SKM-1 treated with dmso at 0.1 percent for 144 hours (cell line): ENCODE data around the gene SAE1.

ENCODE experiments used
- DNase-seq: peaks from one replicate; lab custom pipeline; 2025; ENCODE audit not compliant: unreplicated experiment; lab: John Stamatoyannopoulos, UW

Gene SAE1

DNA sequence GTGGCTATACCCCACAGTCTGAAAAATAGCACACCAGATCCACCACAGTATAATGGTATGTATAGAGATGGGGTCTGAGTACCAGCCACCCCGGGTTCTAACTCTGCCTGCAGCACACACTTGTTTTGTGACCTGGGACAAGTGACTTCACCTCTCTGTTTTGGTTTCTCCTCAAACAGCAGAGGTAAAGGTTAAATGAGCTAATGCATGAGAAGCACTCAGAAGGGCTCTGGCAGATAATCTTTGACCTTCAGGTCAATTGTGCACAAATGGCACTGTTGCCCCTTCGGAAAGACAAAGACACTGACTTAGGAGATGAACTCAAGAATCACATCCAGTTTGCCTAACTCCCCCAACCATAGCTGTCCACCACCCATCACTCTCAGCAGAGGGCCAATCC lies 24.8 kb upstream of the SAE1 start:
- no peak for DNase-seq

DNA sequence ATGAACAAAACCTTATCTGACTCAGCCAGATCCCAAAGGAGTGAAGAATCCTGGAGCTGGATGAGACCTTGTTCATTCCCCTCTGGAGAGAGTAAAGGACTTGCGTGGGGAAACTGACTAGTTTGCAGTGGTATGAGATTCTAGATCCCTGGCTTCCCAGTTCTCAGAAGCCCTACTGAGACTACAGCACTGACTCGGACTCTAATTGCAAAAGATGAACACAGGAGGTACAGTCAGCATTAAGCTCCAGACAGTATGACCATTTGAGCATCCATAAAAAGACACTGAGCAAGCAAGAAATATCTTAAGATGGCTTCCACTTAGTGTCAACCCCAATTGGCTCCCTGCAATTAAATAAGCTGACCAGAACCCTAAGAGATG lies 23.8 kb upstream of the SAE1 start:
- no peak for DNase-seq

DNA sequence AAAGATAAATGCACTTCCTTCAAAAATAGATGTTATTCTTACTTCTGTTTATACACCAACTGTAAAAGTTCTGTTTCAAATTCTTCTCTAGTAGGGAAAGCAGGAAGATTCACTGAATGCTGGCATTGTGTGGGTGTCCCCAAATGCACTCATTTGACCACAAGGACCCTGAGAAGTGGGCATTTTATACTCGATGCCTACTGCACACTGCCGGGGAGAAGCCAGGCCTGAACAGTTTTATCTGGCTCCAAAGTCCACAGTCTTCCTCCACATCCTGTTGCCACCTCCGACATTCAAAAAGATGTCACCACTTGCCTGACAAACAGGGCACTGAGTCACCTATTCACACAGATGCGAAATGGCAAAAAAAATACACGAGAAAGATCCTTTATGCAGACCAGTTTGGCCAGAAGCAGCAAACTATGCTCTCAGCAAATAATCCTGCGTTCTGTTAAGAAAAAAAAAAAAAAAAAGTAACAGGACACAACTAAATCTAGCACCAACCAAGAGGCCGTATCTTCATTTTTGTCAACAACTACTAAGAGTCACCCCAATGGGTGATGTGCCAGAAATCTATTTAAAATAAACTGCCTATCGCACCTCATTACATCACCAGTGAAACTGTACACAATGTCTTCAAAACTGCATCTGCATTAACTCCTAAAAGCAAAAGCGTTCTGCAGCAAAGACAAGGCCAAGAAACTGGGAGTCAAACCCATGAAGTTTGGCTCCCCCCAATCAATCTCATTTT lies 23.3 kb upstream of the SAE1 start:
- no peak for DNase-seq

GRCh38 chr19:47107953-47108746 lies 22.5 kb upstream of the SAE1 start:
- no peak for DNase-seq

DNA sequence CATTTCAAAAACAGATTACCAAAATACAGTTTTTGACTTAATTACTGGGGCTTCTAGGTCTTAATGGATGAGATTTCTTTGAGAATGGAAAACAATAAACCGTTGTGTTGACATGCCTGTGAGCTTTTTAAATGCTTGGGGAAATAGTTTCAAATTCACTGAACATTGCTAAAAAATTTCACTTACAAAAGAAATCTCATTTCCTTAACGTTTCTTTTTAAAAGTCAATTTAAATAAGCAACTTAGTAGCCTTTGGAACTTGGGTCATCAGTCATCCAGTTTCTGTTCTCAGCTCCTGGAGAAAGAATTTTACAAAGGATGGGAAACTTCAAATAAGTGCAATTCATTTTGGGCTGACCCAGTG lies 21.5 kb upstream of the SAE1 start:
- DNase-seq: no peak

GRCh38 chr19:47109541-47110375 lies 20.9 kb upstream of the SAE1 start:
- DNase-seq: no peak

- no peak for DNase-seq
Measured at GRCh38 chr19:47110521-47111005, 20.1 kb upstream of the SAE1 start.

GRCh38 chr19:47111006-47111621 lies 19.5 kb upstream of the SAE1 start:
- no peak for DNase-seq

DNA sequence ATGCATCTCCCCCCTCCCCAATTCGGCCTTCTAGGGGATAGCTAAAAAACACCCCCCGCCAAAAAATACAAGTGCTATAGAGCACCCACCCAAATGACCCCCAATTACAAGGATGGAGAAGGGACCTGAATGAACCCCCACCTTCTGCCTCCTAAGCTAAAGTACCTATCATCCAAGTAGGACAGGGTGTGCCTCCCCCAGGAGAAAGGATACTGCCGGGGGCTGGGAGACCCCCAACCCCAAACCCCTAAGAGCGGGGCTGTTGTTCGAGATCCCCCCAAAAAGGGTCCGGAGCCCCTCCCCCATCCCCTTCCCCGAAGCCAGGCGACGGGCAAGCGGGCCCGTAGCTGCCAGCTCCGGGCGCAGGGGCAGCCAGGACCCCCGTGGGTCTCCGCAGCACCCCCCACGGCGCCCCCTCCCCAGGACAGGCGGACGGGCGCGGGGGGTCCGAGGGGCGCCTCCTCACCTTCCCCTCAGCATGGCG lies 18.9 kb upstream of the SAE1 start:
- DNase-seq: no peak

DNA sequence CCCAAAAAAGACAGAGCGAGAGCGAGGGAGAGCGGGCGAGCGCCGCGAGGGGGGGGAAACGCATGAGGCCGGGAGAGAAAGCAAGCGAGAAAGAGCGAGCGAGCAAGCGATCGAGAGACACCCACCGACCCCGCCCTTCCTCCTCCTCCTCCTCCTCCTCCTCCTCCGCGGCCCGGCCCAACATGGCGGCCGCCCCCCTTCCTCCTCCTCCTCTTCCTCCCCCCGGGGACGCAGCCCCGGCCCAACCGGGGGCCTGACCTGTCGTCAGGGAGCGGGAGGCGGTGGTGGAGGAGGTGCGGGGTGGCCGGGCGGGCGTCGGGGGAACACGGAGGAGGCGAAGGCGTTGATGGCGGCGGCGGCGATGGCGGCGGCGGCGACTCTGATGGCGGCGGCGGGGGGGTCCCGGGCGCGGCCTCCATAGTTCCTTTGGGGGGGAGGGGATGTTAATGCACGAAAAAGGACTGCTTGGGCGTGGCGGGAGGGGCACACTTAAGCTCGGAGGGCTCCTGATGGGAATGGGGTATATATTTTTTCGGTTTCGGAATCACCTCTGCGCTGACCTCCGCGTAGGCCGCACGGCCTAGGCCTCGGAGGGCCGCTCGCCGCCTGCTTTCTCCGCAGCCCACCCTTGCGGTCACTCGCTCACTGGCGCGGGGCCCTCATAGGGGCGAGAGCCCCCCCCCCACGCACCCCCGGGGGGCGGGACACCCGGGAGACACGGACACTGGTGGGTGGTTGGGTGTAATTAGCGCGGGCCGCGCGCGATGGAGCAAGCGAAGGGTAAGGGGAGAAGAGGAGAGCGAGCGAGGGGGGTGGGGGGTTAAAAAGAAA lies 18.3 kb upstream of the SAE1 start:
- peak; percentile 57 for DNase-seq

DNA sequence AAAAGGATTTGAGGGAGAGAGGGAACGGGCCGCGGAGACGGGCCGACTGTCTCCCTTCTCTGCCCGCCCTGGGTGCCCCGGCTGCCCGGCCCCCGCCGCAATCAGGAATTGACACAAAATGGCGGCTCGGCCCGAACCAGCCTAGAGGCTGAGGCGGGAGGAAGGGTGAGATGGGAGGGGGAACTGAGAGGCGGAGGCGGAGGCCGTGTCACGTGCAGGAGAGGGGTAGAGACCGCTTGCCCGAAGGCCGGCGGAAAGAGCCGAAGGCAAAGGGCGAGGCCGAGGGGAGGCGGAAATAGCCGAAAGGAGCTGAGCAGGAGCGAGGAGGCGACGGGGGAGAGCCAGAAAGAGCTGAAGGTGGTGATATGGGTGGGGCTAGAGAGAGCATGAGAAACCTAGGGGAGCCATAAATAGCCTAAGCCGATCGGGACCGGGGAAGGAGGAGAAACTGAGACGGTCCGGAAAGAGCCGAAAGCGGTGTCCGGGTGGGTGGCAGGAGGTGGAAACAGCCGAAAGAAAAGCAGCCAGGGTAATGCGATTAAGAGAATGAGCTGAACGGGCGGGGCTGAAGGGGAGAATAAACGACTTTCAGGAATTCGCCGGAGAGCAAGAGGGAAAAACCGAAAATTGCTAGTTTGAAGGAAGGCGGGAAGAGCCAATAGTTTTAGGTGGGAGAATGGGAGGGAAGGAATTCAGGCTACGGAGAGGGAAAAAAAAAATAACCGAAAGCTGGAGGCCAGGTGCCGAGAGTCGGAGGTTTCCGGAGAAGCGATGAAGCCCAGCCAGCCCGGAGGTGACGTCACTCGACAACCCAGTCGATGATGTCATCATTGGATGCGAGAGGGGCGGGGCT lies 17.4 kb upstream of the SAE1 start, which contains the start of gene ZC3H4:
Gene ZC3H4, minus strand, starts transcription at position 780 of the 853 bp plus-strand sequence. CDS start 1,192 bp downstream, outside the sequence.
- DNase-seq: peak; percentile 94

- no peak for DNase-seq
Measured at GRCh38 chr19:47113850-47114651, 16.6 kb upstream of the SAE1 start.

DNA sequence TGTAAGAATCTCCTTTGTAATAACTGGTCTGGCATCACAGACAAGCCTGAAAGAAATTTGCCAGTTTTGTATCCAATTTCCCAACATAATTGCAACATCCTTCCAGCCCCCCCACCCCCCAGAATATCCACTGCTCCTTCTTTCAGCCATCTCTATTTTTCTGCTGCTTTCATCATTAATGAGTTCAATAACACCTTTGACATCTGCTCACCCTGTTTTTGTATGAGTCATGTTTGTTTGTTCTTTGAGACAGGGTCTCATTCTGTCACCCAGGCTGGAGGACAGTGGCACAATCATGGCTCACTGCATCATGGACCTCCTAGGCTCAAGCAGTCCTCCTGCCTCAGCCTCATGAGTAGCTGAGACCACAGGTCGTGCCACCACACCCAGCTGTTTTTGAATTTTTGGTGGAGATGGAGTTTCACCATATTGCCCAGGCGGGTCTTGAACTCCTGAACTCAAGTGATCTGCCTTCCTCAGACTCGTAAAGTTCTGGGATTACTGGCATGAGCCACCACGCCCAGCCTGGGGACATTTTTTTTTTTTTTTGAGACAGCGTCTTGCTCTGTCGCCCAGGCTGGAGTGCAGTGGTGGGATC lies 10.1 kb upstream of the SAE1 start:
- no peak for DNase-seq

DNA sequence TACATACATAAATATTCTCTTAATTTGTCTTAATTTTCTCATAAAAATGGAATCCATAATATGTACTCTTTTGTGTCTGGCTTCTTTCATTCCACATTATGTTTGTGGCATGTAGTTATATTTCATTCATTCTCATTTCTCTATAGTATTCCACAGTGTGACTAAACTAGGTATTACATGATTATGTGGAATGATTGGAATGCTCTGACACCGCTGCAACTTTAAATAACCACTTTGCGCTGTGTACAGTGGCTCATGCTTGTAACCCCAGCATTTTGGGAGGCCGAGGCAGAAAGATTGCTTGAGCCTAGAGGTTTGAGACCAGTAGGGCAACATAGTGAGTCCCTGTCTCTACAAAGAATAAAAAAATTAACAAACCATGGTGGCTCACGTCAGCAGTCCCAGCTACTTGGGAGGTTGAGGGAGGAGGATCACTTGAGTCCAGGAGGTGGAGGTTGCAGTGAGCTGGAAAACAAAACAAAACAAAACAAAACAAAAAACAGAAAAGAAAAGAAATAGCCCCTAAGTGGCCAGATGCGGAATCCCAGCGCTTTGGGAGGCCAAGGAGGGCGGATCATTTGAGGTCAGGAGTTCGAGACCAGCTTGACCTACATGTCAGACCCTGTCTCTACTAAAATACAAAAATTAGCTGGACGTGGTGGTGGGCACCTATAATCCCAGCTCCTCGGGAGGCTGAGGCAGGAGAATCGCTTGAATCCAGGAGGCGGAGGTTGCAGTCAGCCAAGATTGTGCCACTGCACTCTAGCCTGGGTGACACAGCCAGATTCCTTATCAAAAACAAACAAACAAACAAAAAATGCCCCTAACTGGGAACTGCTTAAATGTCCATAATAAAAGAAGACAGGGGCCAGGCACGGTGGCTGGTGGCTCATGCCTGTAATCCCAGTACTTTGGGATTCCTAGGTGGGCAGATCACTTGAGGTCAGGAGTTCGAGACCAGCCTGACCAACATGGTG lies 8.0 kb upstream of the SAE1 start:
- DNase-seq: no peak

GRCh38 chr19:47123406-47123805 lies 7.2 kb upstream of the SAE1 start:
- no peak for DNase-seq

DNA sequence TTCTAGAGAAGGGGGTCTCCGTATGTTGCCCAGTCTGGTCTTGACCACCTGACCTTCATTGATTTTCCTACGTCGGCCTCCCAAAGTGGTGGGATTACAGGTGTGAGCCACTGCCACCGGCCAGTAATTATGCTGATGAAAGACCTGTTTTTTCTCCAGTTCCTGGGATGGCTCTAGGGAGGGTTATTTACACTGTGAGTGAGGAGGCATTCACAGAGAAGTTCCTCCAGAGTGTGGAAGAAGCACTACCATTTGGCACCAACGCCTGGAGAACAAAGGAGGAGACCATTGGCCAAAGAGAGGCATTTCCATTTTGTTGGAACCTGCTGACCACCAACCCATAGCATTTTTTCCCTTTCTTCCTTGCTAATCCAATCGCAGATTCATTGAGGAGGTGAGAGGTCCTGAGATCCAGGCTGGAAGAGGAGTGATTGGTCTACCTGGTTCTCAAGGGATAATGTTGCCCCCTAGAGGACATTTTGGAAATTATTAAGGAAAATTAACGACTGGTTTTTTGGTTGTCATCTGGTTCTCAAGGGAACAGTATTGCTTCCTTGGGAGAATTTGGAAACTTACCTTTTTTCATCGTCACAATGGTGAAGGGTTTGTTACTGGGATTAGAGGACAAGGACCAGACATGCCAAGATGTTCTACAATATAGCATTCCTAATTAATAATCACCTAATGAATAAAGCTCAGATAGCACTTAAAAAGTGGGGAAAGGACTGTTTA lies 5.5 kb upstream of the SAE1 start:
- DNase-seq: no peak
